ENCODE measurements around the gene SYCP3. TPM values are rescaled to one million over a fixed set of nuclear protein-coding genes. Genes with fewer than 3 reads are reported as not detected.

SYCP3 gene
- not detected for polyA plus RNA-seq (2013, experiment 1 of 4)
- not detected for polyA plus RNA-seq (2013, experiment 2 of 4)
- polyA plus RNA-seq (2013, experiment 3 of 4) = not detected
- polyA plus RNA-seq (2013, experiment 4 of 4) = not detected

DNA sequence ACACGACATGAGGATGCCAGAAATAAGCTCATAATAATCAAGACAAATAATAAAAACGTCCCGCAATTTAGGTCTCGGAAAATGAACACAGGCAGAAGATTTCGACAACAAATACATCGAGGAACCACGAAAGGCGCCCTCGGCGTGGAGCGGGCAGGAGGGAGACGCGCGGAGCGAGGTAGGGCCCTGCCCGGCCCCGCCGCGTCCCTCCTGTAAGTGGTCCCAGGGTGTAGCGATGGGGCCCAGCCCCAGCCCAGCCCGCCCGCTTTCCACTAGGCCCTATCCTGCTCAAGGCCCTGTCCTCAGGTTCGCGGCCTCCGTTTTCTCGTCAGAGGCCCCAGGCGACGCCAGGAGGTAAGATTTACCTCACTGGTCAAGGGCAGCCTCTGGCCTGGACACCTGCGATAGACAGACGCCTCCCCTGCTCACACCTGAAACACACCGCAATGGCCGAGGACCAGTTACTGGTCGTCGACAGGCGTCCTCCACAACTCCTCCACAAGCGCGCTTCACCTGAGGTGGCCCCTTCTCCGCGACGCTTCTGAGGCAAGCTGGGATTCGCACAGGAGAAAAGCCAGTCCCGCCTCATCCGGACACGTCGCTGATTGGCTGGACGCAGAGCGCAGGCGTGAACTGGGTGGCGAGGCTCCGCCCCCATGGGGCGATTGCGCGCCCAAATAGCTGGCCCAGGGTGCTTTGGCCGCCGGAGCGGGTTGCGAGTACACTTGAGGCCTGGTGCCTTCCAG, at the start of gene SYCP3:
SYCP3 (minus strand) TSS at position 543 of the 746 bp plus-strand sequence. CDS start 1,527 bp downstream, outside the sequence.
- H3K4me1 ChIP-seq (ENCODE audit: control insufficient read depth, insufficient read depth, low read length) = no peaks in the 10 kb centered on the region
- no peak within 1 kb of the TSS for H3K27ac ChIP-seq (ENCODE audit: insufficient read depth, low read depth, low read length, poor library complexity, severe bottlenecking)
- no peaks in the 10 kb centered on the region for H3K9me3 ChIP-seq (ENCODE audit: control insufficient read depth, low read length)
- H3K4me3 ChIP-seq (ENCODE audit: insufficient read depth, low read depth, low read length) = no peak within 1 kb of the TSS
- no peaks in the 10 kb centered on the region for H3K36me3 ChIP-seq (ENCODE audit: control insufficient read depth, insufficient read depth, low read length)
- WGBS, 2 experiments = 96 to 97% methylated on average over 57 of the region's 57 CpGs
- H3K27me3 ChIP-seq (ENCODE audit: control insufficient read depth, insufficient read depth, low read length, poor library complexity, severe bottlenecking) = no peaks in the 10 kb centered on the region

DNA sequence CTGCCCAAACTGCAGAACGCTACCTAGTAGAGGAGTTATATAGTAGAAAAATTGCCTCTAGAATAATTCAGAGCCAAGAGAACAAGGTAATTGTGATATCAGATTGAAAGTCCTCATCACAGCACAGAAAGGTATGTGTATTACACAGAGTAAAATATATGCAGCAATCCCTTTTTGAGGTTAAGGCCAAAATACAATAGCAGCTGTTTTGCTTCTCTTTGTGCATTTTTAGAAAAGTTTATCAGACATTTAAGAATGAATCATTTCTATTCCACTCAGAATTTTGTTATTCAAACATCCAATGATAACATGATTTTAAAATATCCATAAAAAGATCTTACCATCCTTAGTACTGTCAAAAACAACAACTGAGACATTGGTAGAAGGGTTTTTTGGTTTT, 46.4 kb upstream of the SYCP3 start:
- no peak overlapping the region for H3K27ac ChIP-seq (ENCODE audit: insufficient read depth, low read depth, low read length, poor library complexity, severe bottlenecking)
- H3K27me3 ChIP-seq (ENCODE audit: control insufficient read depth, insufficient read depth, low read length, poor library complexity, severe bottlenecking) = no peaks in the 10 kb centered on the region
- H3K9me3 ChIP-seq (ENCODE audit: control insufficient read depth, low read length) = no peaks in the 10 kb centered on the region
- no peaks in the 10 kb centered on the region for H3K4me1 ChIP-seq (ENCODE audit: control insufficient read depth, insufficient read depth, low read length)
- H3K4me3 ChIP-seq (ENCODE audit: insufficient read depth, low read depth, low read length) = no peak overlapping the region
- H3K36me3 ChIP-seq (ENCODE audit: control insufficient read depth, insufficient read depth, low read length) = no peaks in the 10 kb centered on the region
- WGBS, 2 experiments = 100% methylated on average over 1 of the region's 1 CpG; no CpG with 5 or more reads in 1 of the 2 experiments

DNA sequence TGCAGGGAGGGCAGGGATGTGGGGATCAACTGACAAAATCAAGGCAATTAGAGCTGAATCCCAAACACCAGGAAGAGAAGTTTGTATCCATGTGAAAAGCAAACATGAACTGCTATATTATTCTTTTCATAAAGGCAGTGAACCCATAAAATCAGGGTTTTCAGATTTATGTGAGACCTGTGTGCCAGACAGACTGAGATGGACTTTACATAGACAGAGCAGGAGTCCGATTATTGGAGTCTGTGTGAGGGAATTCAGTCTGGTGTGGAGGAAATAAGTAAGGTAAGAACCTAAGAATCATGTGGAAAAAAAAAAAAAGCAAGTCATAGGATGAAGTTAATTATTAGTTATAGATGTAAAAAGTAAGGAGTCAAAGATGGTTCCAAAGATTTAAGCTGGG, 45.1 kb upstream of the SYCP3 start:
- 84 to 92% methylated on average over 1 of the region's 1 CpG for WGBS, 2 experiments
- no peak overlapping the region for H3K27ac ChIP-seq (ENCODE audit: insufficient read depth, low read depth, low read length, poor library complexity, severe bottlenecking)
- no peaks in the 10 kb centered on the region for H3K27me3 ChIP-seq (ENCODE audit: control insufficient read depth, insufficient read depth, low read length, poor library complexity, severe bottlenecking)
- H3K4me3 ChIP-seq (ENCODE audit: insufficient read depth, low read depth, low read length) = no peak overlapping the region
- H3K36me3 ChIP-seq (ENCODE audit: control insufficient read depth, insufficient read depth, low read length) = no peaks in the 10 kb centered on the region
- no peaks in the 10 kb centered on the region for H3K4me1 ChIP-seq (ENCODE audit: control insufficient read depth, insufficient read depth, low read length)
- no peaks in the 10 kb centered on the region for H3K9me3 ChIP-seq (ENCODE audit: control insufficient read depth, low read length)

DNA sequence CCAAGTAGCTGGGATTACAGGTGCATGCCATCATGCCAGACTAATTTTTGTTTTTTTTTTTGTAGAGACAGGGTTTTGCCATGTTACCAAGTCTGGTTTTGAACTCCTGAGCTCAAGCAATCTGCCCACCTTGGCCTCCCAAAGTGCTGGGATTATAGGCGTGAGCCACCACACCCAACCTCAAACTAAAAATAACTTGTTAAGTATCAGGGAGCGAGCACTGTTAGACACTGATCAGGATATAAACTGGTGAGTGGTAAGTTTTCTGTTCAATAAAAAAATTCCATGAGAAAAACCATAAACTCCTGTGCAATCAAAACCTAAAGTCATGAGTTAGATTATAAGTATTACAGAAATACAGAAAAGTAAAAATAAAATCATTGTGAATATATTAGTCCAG, 44.6 kb upstream of the SYCP3 start:
- no peaks in the 10 kb centered on the region for H3K9me3 ChIP-seq (ENCODE audit: control insufficient read depth, low read length)
- WGBS, 2 experiments = 79 to 86% methylated on average over 1 of the region's 2 CpGs
- no peaks in the 10 kb centered on the region for H3K4me1 ChIP-seq (ENCODE audit: control insufficient read depth, insufficient read depth, low read length)
- H3K27me3 ChIP-seq (ENCODE audit: control insufficient read depth, insufficient read depth, low read length, poor library complexity, severe bottlenecking) = no peaks in the 10 kb centered on the region
- H3K4me3 ChIP-seq (ENCODE audit: insufficient read depth, low read depth, low read length) = no peak overlapping the region
- H3K36me3 ChIP-seq (ENCODE audit: control insufficient read depth, insufficient read depth, low read length) = no peaks in the 10 kb centered on the region
- H3K27ac ChIP-seq (ENCODE audit: insufficient read depth, low read depth, low read length, poor library complexity, severe bottlenecking) = no peak overlapping the region

DNA sequence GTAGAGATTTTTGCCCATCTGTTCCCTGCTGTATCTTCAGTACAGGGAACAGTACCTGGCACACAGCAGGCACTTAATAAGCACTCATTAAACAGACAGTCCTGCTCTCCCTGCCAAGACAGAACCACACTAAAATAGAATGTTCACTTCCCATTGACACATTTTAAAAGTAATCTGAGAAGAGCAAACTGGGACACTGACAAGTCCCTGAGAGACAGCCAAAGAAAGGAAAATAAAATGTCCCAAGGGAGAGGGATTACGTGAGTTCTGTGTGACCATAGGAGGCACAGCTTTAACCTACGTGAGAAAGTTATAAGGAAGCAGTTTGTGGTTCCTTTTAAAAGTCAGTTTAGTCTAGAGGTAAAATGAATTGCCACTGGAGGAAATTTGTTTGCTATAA, 43.9 kb upstream of the SYCP3 start:
- no peak overlapping the region for H3K4me3 ChIP-seq (ENCODE audit: insufficient read depth, low read depth, low read length)
- WGBS, 2 experiments = 89 to 93% methylated on average over 2 of the region's 2 CpGs

DNA sequence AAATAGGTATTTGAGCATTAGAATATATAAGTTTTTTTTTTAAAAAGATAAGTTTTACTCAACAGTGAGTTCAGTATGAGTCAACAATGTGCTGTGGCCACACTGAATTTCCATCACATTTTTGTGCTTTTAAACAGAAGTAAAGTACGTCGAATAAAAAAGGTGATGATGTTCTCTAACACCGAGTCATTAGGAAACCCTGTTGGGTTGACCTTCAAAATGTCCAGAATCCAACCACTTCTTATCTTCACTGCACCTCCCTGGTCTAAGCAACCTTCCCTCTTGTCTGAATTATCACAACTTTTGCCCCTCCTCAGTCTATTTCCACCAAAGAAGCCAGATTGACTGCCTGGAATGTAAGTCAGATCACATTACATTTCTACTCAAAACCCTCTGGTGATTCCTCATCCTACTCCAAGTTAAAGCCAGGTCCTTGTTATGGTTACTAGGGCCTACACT, 43.0 kb upstream of the SYCP3 start:
- WGBS, 2 experiments = 94 to 96% methylated on average over 3 of the region's 3 CpGs
- Histone ChIP-seq H3K27ac (ENCODE audit: insufficient read depth, low read depth, low read length, poor library complexity, severe bottlenecking) (no peak overlapping the region), H3K27me3 (ENCODE audit: control insufficient read depth, insufficient read depth, low read length, poor library complexity, severe bottlenecking) (no peaks in the 10 kb centered on the region), H3K9me3 (ENCODE audit: control insufficient read depth, low read length) (no peaks in the 10 kb centered on the region), H3K36me3 (ENCODE audit: control insufficient read depth, insufficient read depth, low read length) (no peaks in the 10 kb centered on the region), H3K4me1 (ENCODE audit: control insufficient read depth, insufficient read depth, low read length) (no peaks in the 10 kb centered on the region), H3K4me3 (ENCODE audit: insufficient read depth, low read depth, low read length) (no peak overlapping the region)

More for the DNA sequence above, 43.9 kb upstream of the SYCP3 start:
- H3K4me1 ChIP-seq (ENCODE audit: control insufficient read depth, insufficient read depth, low read length) = no peaks in the 10 kb centered on the region
- H3K27me3 ChIP-seq (ENCODE audit: control insufficient read depth, insufficient read depth, low read length, poor library complexity, severe bottlenecking) = no peaks in the 10 kb centered on the region
- H3K27ac ChIP-seq (ENCODE audit: insufficient read depth, low read depth, low read length, poor library complexity, severe bottlenecking) = no peak overlapping the region
- no peaks in the 10 kb centered on the region for H3K36me3 ChIP-seq (ENCODE audit: control insufficient read depth, insufficient read depth, low read length)
- no peaks in the 10 kb centered on the region for H3K9me3 ChIP-seq (ENCODE audit: control insufficient read depth, low read length)

DNA sequence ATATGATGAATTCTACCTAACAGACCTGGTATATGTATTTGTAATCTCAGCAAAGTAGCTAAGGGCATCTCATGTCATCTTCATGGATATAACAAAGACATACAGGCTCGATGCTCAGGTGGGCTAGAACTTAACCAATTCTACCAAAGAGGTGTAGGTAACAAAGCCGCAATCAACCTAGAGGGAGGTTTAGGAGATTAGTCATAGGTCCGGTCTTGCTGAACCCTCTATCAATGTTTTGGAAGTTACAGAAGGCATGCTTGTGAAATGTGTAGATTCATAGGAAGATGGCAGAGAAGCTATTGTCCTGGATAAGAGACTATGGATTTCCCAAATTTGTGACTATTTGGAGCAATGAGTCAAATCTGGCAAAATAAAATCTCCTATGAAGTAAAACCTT, 42.6 kb upstream of the SYCP3 start:
- Histone ChIP-seq H3K4me1 (ENCODE audit: control insufficient read depth, insufficient read depth, low read length) (no peaks in the 10 kb centered on the region), H3K36me3 (ENCODE audit: control insufficient read depth, insufficient read depth, low read length) (no peaks in the 10 kb centered on the region), H3K27ac (ENCODE audit: insufficient read depth, low read depth, low read length, poor library complexity, severe bottlenecking) (no peak overlapping the region), H3K9me3 (ENCODE audit: control insufficient read depth, low read length) (no peaks in the 10 kb centered on the region), H3K27me3 (ENCODE audit: control insufficient read depth, insufficient read depth, low read length, poor library complexity, severe bottlenecking) (no peaks in the 10 kb centered on the region), H3K4me3 (ENCODE audit: insufficient read depth, low read depth, low read length) (no peak overlapping the region)
- WGBS, 2 experiments = 91 to 93% methylated on average over 3 of the region's 3 CpGs

DNA sequence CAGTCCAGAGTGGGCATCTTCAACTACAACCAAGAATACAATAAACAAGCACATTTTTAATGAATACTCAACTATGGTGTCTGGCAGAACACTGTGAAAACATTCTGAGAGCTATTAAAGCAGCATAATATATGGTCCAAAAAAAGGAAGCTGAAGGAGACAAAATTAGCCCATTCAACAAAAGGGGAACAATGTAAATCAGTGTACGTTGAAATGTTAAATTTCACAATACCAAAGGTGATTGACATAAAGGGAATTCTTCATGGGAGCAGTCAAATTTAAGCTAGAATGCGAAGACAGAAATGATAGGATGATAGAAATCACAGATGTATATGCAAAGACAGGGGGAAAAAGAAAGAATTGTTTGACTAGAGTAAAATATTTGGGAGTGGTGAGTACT, 41.3 kb upstream of the SYCP3 start:
- Histone ChIP-seq H3K4me3 (ENCODE audit: insufficient read depth, low read depth, low read length) (no peak overlapping the region), H3K36me3 (ENCODE audit: control insufficient read depth, insufficient read depth, low read length) (no peaks in the 10 kb centered on the region), H3K27me3 (ENCODE audit: control insufficient read depth, insufficient read depth, low read length, poor library complexity, severe bottlenecking) (no peaks in the 10 kb centered on the region), H3K27ac (ENCODE audit: insufficient read depth, low read depth, low read length, poor library complexity, severe bottlenecking) (no peak overlapping the region), H3K4me1 (ENCODE audit: control insufficient read depth, insufficient read depth, low read length) (no peaks in the 10 kb centered on the region), H3K9me3 (ENCODE audit: control insufficient read depth, low read length) (no peaks in the 10 kb centered on the region)
- 91 to 98% methylated on average over 2 of the region's 2 CpGs for WGBS, 2 experiments

DNA sequence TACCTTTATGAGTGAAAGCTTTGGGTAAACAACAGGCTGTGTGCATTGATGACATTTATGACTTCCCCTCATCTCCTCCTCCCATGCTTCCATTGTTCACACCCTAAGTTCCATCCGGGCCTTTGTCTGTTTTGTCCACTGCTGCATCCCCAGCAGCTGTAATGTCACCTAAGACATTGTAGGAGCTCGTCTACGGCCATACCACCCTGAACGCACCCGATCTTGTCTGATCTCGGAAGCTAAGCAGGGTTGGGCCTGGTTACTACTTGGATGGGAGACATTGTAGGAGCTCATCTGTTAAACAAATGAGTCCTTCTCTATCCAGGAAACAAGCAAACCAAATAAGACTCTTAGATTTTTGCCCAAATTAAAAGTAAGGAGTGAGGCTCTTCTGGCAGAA, 40.4 kb upstream of the SYCP3 start:
- no peak overlapping the region for H3K4me3 ChIP-seq (ENCODE audit: insufficient read depth, low read depth, low read length)
- no peak overlapping the region for H3K27ac ChIP-seq (ENCODE audit: insufficient read depth, low read depth, low read length, poor library complexity, severe bottlenecking)
- H3K9me3 ChIP-seq (ENCODE audit: control insufficient read depth, low read length) = no peaks in the 10 kb centered on the region
- H3K27me3 ChIP-seq (ENCODE audit: control insufficient read depth, insufficient read depth, low read length, poor library complexity, severe bottlenecking) = no peaks in the 10 kb centered on the region
- no peaks in the 10 kb centered on the region for H3K4me1 ChIP-seq (ENCODE audit: control insufficient read depth, insufficient read depth, low read length)
- H3K36me3 ChIP-seq (ENCODE audit: control insufficient read depth, insufficient read depth, low read length) = no peaks in the 10 kb centered on the region
- 88 to 94% methylated on average over 6 of the region's 6 CpGs for WGBS, 2 experiments

DNA sequence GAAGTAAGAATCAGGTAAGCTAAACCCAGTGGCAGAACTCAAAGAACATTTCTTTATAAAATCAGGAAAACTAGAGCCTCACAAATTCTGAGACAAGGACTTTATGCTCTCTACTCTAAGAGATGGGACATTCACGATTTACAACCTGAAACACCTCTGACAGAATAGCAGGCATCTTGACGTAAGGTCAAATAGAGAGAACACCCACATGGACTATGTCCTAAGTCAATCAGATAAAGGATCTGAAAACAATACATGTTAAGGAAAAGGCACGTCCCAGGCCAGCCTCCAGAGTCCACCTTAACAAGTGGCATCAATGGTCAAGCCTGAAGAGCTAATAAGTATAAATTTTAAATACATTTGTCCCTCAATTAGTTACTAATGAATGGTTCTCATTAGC, 39.9 kb upstream of the SYCP3 start:
- H3K9me3 ChIP-seq (ENCODE audit: control insufficient read depth, low read length) = no peaks in the 10 kb centered on the region
- H3K27ac ChIP-seq (ENCODE audit: insufficient read depth, low read depth, low read length, poor library complexity, severe bottlenecking) = no peak overlapping the region
- no peaks in the 10 kb centered on the region for H3K4me1 ChIP-seq (ENCODE audit: control insufficient read depth, insufficient read depth, low read length)
- H3K27me3 ChIP-seq (ENCODE audit: control insufficient read depth, insufficient read depth, low read length, poor library complexity, severe bottlenecking) = no peaks in the 10 kb centered on the region
- H3K36me3 ChIP-seq (ENCODE audit: control insufficient read depth, insufficient read depth, low read length) = no peaks in the 10 kb centered on the region
- WGBS, 2 experiments = 86 to 93% methylated on average over 3 of the region's 3 CpGs
- no peak overlapping the region for H3K4me3 ChIP-seq (ENCODE audit: insufficient read depth, low read depth, low read length)
